Fibroblast of skin of back (primary cell): ENCODE data around the gene STARD3NL.
A peak's percentile ranks its signal among the peaks of the same experiment; 100 is the strongest.
"Not testable (repeated sequence)": the region's sequence is repeated elsewhere in the genome, so short reads cannot be mapped to it uniquely, and the experiment has no call there.

Experiments
- DNase-seq: peaks from one replicate; pipeline ENCODE4 v3.0.0-alpha.2; 2013

The STARD3NL gene

DNA sequence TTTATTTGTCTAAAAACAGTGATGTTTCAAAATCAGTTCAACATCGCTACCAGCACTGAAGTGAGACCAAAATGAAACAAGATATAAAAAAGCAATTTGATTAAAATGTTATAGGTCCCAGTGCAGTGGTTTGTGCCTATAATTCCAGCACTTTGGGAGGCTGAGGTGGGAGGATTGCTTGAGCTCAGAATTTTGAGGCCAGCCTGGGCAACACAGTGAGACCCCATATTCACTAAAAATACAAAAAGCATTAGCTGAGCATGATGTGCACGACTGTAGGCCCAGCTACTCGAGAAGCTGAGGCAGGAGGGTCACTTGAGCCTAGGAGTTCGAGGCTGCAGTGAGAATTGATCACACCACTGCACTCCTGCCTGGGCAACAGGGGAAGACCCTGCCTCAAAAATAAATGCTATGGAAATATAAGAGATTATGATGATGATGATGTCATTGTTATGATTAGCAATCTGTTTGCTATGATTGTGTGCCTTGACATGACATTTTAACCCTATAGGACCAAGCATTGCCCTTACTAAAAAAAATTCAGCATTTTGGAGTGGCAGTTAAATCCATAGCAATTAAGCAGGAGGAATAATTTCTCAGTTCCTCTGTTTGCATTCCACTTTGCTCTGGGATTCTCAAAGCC lies 91.8 kb downstream of the STARD3NL start:
- DNase-seq: not testable (repeated sequence)

DNA sequence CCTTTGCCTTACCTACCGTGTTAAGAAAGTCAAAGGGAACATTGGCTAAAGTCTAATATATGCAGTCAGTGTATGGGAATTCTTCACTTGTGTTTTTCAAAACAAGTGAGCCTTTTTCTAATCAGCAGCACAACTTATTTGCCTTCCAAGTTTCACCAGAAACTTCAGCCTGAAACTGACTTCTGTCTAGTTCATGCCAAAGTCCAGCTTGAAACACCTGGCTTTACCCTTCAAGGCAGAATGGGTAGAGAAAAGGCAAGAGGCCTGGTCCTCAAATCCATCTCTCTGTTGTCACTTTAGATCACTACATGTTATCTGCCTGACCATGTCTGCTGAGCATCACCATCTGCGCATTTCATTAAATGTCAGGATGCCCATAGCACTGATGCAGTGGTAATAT lies 92.4 kb downstream of the STARD3NL start:
- not testable (repeated sequence) for DNase-seq

DNA sequence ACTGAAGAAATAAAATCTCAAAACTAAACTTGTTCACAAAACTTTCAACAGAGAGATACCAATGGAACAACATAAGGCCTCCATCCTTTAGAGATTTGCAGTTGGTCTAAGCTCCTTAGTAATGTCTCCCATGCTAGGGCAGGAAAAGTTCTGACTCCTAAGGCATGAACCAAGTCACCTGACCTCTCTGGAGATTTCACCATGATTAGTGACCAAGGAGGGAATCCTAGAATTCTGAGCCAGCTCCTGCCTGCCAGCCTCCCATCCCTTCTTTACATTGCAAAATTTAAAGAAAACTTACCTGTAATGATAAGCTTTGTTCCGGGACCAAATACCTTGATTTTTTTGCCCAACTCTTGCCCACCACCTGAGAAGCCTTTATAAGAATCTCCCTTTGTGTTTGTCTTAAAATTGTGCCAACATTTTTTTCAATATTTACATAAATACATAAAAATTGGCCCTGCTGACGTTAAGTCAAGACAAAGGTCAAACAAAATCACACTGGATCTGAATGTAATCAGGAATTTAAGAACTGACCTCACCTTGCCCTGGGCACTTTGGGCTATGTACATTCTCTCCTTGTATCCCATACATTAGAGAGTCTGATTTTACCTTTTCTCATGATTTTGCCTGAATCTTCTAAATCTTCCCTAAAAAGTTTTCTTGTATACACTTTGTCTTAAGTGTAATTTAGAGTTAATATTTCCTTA lies 95.4 kb downstream of the STARD3NL start, which contains the start of gene TARP:
Gene TARP, minus strand, starts transcription at position 351 of the 710 bp plus-strand sequence.
- no peak for DNase-seq

DNA sequence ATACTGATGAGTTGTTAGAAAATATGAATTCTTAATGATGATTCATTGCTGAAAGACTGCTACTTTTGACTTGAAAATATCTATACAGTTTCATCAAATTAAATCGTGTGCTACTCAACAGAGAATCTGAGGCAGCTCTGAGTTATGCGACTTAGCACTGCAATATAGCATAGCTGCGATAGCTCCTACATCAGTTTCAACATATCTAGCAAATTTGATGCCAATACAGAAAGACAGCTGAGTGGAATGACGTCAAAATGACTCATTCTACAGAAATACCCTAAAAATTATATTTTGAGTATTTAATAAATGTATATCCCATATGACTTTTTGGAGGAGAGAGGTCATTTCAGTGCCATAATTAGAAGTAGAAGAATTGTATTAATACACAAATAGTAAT lies 96.4 kb downstream of the STARD3NL start:
- DNase-seq: peak; percentile 33

DNA sequence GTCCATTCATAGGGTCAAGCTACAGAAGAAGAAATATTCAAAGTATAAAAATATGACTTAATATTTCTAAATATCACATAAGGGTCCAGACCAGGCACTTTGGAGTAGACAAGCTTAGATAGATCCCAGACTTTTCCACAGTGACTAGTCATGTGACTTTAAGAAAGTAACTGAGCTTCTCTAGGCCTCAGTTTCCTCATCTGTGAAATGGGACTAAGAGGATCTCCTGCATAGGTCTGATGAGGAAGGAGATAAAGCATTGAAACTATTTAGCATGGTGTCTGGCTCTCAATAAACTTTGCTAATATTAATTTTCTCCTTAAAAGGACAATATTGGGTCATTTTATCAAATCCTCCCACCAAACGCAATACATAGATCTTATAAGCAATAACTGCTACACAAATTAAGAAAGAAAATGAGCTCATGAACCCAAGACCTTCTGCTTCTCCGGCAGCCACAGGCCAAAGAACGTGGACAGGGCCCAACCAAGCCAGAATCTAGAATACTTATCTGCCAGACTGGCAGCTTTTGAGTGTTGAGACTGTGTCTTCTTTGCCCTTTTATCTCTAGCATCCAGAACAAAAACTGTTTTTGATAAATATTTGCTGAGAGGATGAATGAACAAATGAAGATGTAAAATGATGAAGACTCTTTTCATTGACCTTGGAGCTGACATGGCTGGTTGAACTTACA lies 97.0 kb downstream of the STARD3NL start:
- no peak for DNase-seq

DNA sequence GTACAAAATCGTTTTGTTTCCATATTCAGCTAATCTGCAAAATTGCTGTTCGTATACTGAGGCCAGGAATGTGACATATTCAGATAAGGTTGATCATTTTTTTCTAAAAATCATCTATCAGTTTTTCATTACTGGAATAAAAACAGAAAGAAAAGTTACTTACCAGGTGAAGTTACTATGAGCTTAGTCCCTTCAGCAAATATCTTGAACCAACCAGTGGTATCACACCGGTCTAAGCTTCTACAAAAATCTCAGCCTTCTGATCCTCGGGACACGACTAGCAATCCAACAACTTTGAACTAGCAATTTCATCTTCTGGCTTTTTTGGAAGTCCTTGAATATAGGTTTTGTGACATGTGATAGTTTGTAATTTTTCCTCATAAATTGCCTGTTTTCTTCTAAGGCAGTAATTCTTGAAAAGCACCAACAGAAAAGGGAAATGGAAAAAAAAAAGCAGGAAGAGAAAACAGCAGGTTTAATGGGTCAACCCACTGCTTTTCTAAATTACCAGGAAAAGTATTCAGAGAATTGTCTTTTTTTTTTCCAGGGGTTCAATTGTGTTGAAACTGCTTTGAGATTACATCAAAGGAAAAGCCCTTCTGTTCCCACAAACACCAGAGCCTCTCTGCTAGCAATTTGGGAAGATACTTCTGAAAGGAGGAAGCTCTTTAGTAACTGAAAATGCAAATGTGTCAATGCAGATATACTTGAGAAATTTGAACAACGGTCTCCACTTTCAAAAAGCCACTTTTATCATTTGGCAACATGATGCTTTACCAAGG lies 98.2 kb downstream of the STARD3NL start:
- no peak for DNase-seq

DNA sequence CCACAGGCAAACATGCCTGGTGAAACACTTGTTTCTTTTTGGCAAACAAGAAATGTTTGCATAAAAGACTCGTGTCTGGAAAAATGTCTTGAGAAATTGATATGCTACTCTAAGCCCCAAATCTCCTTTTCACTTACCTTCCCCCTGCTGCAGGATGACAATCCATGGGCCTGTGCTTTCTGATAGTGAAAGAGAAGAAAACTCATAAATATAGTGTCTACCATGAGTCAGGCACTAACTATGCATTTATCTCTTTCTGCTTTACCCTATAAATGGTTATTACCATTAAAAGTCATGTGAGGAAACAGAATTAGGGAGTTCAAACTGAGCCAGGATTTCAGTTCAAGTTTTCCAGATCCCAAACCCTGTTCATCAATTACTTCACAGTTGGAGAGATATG lies 102.0 kb downstream of the STARD3NL start:
- no peak for DNase-seq
